HG03139 (cell line): Measurements from ENCODE around the gene UMAD1.
A peak's percentile ranks its signal among the peaks of the same experiment; 100 is the strongest.

ENCODE experiments used
- ATAC-seq: cut with Tn5 transposase; IDR thresholded peaks from one replicate; pipeline ENCODE4 v1.9.1; 2021; ENCODE audit not compliant: unreplicated experiment

UMAD1 gene

DNA sequence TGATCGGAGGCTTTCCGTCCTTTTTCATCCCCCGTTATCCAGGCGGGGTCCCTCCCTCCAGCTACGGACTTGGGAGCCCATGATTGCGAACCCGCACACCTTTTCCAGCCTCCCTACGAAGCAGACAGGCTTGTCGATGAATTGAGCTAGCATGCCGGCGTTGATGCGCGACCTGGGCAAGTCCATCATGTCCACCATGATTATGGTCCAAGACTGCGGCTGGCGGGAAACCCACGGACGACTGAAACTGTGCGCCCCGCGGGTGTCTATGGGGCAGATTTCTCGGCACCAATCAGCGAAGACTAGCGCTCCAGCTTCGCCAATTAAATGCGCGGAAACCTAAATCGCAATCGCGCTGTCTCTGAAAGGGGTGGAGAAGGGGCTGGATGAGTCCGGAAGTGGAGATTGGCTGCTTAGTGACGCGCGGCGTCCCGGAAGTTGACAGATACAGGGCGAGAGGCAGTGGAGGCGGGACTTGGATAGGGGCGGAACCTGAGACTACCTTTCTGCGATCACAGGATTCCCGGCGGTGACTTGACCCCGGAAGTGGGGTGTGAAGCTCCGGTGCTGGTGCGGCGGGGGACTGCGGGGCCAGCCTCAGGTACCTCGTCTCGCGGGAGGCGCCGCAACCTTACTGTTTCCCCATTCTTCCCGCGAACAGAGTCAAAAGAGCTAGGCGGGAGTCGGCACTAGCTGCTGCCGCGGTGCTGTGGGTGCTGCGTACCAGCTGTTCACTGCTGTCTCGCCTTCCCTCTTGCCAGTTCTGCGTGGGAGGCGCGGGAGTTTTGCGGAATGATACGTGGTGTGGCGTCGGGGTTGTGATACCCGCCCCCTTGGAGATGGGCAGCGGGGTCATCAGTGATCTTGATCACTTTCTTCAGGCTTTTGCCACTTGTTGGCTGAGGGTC is at the start of gene UMAD1:
Gene UMAD1 (plus strand): TSS at position 532 of the 908 bp plus-strand sequence. CDS start 32,620 bp downstream, outside the sequence.
- ATAC-seq = peak; percentile 97

DNA sequence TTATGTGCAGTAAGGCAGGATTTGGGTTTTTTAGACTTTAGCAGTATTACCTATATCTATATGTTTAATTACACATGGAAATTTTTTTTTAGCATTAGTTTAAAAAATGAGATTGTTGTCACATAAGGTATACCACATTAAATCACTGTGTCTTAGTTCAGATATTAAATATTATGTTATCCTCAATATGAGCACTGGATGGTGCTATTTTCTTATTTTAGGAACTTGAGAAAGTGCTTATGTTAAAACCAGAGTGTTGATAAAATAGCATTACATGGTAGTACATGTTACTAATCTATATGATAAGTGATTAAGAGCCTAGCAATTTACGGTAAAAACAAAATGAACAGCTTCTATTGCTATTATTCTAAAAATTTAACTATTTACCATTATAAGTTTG is 45.1 kb upstream of the UMAD1 start:
- no peak for ATAC-seq

DNA sequence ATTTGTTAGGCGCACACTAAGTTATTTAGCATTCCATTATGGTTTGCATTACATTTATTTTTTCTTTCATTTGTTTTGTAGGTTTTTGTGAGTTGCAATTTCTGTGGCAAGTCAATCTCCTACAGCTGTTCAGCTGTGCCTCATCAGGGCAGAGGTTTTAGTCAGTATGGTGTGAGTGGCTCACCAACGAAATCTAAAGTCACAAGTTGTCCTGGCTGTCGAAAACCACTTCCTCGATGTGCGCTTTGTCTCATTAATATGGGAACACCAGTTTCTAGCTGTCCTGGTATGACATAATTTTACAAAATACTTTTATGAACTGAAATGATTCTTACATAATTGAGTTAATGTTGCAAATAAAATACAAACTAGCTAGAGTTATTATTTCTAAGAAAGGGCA is 44.4 kb upstream of the UMAD1 start:
- no peak for ATAC-seq

DNA sequence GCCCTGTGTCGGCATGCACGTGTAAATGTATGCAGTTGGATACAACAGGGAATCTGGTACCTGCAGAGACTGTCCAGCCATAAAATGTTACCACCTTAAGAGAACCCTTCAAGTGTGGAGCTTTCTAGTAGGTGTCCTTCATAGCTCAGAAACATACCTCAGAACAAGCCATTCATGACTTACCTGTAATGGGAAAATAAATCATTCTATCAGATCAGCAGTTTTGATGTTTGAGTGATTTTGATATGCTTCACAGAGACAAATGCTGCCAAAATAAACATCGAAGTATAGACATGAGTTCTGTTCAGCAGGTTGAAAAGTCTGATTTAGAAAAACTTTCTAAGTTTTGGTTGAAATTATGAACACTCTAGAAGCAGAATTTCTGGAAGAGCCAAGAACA is 33.5 kb upstream of the UMAD1 start:
- no peak for ATAC-seq

DNA sequence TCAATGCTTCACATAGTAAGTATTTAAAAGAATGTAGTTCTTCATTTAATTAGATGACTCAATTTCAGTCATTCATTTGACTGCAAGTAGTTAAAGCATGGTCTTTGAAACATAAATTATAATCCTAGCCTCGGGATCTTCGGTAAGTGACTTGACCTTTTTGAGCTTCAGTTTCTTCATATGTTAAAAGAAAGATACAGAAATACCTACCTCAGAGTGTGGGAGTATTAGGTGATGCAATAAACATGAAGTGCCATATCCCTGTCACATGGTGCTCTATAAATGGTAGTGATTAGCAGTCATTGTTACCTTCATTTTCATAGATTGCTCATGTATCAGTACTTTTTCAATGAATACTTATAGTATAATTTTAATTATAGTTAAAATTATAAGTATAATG is 31.2 kb upstream of the UMAD1 start:
- ATAC-seq = no peak

DNA sequence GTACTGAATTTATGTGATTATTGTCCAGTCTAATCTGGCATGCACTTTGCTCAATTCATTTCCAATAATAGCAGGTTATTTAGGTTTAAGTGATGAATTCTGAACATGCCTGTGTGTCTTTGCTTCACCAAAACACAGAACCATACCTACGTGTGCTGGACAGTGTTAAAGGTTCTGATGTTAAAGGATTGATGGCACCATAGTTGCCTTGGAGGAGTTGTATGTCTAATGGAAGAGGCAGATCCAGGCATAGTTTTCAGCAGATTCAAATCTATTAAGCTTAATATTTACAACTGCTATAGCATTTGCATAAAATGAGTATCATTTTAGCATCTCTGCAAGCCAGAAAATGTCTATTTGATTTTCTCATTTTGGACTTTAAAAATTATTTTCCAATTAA is 28.0 kb upstream of the UMAD1 start:
- no peak for ATAC-seq

DNA sequence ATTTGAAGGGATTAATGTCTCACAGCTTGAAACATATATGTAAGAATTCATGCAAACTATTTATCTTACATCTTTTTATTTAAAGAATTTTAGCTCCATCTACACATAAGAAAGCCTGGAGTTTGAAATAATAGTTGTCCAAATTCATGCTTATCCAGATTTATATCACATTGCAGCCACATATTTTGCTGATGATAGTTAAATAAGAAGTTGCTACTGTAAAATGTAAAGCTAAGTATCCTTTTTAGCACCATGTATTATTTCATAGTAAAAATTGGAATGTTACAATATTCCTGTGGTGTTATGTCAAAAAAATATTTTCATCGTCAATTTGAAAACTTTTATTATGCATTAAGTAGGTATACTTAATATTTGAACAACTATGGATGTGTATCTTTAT is 27.3 kb upstream of the UMAD1 start:
- ATAC-seq = no peak

DNA sequence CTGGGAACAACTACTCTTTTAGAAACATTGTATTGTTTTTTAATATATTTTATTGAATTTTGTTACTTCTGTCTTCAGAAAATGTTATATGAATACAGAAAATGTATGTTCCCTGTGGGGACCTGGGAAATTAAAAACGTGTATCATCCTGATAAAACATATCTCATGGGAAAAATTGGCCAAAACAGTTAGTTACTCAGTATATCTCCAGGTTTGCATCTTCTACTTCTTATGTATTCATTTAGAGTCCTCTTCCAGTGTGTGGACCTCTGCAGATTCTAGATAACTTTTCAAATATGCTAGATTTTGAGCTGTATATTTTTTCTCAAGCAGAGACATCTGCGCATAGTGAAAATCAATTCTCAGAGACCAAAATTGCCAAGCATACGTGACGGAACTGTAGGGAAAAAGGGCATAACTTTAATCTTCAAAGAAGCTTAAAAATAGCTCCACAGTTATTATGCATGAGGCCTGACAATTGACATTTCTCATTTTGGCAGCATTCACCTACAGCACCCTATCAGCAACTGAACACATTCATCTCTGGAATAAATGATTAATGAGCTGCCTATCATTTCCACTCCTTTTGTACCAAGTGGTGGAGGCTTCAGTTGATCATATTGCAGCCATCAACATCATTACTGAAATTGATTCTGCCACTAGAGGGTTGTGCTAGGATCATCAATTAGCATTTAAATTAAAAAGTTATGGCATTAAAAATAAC is 26.4 kb upstream of the UMAD1 start:
- ATAC-seq = no peak

DNA sequence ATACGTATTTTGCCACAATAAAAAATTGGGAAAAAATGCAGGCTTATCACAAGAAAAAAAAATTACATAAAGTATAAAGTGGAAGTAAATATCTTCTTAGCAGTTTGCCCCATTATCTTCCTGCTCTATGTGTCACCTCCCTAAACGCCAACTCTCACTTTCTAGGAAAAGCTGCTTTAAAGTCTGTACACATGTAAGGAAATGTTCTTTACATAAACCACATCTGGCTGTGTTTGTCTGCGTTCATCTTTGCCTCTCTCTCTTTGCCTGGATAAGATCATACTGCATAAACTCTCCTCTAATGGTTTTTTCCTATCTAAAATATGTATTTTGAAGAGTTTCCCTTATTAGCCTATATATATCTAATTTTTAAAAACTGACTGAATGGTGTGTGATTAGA is 23.0 kb upstream of the UMAD1 start:
- ATAC-seq = no peak

DNA sequence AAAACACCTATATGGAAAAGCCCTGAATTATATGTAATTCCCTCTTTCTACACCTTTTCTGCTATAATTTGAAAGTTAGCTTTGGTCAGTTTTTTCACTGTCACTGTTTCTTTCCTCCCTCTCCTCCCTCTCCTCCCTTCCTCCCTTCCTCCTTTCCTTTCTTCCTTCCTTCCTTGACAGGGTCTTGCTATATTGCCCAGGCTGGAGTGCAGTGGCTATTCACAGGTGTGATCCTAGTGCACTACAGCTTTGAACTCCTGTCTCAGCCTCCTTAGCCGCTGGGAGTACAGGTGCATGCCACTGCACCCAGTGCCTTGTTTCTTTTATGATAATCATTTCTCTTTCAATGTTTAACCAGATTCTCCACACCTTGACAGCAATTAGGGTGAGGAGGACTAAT is 22.1 kb upstream of the UMAD1 start:
- no peak for ATAC-seq

DNA sequence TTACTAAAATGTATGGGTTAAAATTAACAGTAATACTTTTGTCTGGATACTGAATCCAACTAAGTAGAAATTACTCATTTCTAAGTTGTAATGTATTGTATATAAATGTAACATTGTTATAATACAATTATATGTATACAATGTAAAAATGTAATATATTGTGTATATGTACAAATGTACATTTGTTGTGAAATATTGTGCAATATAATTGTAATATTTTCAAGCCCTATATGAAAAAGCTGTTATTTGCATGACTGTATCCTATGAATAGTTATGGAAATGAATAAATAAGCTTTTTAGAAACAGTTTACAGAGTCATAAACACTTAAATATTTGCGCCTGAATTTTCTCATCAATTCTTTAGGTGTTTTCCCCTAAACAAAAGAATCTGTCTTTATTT is 20.3 kb upstream of the UMAD1 start:
- ATAC-seq = no peak

DNA sequence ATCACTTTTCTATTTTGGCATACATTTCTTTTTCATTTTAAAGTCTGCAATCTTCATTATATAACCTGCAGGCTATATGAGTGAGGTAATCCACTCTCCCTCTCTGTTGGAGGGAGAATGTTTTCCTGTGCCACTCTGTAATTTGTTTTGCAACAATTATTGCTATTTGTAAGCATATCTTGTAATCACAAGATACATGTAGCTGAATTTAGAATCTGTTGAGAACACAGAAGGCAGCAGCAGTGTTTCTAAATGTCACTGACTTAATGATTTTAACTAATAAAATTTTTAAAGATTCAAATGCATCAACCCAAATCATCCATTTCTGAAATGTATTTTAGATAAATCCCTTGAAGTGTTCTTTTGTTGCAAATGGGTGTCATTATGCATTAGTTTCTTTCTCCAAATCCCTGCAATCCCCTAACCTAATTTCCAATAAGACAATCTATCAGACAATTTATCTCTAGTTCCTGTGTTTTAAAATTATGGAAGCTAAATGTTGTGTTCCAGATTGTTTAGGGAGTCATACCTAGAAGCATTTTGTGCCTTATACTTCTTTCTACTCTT is 19.8 kb upstream of the UMAD1 start:
- no peak for ATAC-seq

DNA sequence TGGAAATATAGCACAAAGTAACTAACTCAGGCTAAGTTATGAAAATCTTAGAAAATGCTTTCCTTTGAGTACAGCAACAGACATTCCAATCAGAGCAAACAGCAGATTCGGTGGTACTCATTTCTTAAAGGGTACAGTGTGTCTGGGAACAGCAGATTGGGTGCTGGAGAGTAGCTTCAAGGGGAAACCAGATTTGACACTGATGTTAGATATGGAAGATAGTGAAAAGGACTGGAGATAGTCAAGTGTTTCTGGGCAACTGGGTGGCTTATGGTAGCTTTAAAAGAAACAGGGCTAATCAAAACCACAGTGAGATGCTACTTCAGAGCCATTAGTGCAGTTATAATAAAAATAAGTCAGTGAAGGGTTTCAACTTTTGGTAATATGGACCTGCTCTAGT is 12.1 kb upstream of the UMAD1 start:
- no peak for ATAC-seq

DNA sequence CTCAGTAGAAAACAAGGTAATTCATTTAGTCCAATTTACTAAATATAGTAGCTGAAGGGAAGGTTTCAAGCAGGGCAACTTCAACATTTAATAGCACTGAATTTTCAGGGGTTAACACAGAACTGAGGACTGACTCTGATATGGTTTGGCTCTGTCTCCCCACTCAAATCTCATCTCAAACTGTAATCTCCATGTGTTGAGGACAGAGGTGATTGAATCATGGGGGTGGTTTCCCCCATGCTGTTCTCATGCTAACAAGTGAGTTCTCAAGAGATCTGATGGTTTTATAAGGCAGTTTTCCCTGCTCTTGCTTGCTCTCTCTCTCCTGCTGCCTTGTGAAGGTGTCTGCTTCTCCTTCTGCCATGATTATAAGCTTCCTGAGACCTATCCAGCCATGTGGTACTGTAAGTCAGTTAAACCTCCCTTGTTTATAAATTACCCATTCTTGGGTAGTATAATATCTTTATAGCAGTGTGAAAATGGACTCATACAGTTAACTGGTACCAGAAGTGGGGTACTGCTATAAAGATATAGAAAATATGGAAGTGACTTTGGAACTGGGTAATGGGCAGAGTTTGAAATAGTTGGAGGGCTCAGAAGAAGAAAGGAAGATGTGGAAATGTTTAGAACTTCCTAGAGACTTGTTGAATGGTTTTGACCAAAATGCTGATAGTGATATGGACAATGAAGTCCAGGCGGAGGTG is 9.8 kb upstream of the UMAD1 start:
- no peak for ATAC-seq

DNA sequence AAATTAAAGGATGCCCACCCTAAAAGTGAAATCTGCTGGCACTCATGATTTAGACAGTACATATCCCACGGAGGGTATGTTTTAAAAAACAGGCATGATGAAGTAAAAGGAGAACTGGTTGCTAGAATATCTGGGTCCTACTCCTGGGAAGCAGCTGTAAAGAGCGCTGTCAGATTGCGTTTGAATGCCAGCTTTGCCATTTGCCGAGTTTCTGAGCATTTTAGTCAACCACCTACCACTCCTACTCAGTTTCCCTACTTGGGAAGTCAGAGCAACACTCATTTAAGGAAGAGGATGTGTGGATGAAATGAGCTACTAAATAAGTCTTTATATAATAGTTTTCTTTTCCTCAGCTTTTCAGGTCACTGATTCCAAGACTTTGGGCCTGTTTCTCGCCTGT is 1.1 kb upstream of the UMAD1 start:
- ATAC-seq = no peak

DNA sequence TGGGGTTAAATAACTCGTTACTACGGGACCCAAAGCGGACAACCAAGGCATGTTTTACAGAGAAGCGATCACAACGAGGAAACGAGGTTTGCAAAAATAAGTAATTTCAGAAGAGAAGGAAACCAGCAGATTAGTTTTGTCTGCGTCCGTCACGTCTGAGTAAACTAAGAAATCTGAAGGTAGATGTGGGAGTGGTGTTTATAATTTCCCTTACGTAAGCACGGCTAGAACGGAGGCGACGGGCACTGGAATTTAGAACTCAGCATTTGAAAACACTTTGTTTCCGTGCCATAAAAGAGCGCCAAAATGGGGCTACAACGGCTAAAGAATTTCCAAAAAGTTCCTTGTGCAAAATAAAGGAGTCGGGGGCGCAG is 718 bp upstream of the UMAD1 start:
- ATAC-seq = no peak

DNA sequence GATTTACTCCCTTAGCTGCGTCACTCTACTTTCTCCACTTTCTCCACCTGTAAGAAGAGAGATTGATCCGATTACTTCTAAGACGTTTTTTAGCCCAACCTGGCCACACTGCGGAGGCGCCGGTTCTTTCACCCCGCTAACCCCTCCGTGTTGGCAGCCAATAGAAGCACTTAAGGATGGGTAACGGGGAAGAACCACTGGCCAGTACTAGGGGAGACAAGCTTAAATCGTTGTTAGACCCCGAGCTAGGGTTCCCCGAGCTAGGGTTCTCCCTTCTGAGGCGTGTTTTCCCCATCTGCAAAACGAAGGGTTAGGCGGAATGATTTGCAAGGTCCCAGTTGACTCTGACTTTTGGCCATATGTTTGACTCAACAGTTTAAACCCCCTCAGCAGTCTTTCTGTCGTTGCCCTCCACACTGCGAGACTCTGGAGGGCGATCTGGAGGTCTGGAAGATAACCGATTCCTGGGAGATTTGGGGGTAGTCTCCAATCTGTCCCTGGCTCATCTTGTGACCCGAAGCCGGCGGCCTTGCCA is 644 bp downstream of the UMAD1 start:
- ATAC-seq = peak; percentile 7

DNA sequence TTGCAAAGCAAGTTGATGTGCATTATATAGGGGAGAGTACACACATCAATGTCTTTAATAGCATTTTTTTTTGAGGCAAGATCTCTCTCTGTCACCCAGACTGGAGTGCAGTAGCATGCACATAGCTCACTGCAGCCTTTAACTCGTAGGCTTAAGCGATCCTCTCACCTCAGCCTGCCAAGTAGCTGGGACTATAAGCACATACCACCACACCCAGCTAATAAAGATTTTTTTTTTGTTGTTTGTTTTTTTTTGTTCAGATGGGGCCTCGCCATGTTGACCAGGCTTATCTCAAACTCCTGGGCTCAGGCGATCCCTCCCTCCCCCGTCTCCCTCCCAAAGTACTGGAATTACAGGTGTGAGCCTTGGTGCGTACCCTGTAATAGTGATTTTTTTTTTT is 1.5 kb downstream of the UMAD1 start:
- no peak for ATAC-seq

DNA sequence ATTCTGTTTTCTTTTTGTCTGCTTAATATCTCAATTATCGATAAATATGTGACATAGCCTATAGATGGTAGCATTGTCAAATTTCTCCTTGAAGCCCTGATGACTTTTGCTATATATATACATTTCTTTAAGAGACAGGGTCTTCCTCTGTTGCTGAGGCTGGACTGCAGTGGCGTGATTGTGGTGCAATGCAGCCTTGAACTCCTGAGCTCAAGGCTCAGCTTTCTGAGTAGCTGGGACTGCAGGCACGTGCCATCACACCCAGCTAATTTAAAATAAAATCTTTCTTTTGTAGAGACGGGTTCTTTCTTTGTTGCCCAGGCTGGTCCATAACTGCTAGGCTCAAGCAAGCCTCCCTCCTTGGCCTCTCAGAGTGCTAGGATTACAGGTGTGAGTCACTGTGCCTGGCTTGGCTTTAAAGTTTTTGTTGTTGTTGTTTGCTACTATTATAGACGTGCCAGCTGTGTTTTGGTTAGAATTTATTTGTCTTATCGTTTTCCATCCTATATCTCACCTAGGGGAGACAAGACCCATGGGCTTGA is 7.0 kb downstream of the UMAD1 start:
- ATAC-seq = no peak

DNA sequence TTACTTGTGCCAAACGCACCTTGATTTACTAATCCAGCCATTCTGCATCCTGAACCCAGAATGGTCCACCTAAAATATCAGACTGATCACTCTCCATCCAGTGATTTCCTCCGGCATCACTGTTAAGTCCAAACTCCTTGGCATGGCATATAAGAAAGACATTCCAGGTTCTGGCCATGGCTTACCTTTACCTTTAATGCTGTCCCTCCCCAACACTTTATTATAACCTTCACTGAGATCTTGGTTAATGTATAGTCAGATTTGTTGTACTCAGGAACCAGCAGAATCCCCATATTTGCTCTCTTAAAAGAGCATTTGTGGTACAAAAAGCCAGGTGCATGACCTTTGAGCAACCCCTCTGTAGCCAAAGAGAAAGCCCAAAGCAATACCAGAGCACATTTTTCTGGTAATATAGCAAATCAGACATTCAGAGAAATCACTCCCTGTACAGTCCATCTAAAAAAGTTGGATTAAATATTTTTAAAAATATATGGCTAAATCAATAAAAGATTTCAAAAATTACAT is 10.2 kb downstream of the UMAD1 start:
- no peak for ATAC-seq

DNA sequence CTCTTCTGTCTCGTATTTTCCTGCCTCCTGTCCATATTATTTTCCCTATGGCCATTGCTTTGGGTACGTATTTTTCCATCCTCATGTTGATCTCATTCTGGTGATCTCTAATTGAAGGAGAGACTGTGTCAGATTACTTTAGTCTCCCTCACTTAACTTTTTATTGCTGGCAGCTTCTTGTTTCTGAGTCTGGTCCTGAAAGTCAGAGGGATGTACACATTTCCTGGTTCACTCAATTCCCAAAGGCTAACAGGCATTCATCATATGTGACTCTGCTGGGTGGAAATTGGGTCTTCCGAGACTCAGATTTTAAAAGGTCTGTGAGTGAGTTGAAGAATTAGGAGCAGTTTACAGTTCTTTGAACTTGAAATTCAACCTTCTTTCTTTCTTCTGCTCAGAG is 10.9 kb downstream of the UMAD1 start:
- ATAC-seq = no peak
